ENCODE results near the gene CCDC78. TPM values are rescaled to one million over a fixed set of nuclear protein-coding genes. Genes with fewer than 3 reads are reported as not detected.

CCDC78 gene
- total RNA-seq, 2 donors from 2014 or later = 0.92 to 0.95 TPM

DNA sequence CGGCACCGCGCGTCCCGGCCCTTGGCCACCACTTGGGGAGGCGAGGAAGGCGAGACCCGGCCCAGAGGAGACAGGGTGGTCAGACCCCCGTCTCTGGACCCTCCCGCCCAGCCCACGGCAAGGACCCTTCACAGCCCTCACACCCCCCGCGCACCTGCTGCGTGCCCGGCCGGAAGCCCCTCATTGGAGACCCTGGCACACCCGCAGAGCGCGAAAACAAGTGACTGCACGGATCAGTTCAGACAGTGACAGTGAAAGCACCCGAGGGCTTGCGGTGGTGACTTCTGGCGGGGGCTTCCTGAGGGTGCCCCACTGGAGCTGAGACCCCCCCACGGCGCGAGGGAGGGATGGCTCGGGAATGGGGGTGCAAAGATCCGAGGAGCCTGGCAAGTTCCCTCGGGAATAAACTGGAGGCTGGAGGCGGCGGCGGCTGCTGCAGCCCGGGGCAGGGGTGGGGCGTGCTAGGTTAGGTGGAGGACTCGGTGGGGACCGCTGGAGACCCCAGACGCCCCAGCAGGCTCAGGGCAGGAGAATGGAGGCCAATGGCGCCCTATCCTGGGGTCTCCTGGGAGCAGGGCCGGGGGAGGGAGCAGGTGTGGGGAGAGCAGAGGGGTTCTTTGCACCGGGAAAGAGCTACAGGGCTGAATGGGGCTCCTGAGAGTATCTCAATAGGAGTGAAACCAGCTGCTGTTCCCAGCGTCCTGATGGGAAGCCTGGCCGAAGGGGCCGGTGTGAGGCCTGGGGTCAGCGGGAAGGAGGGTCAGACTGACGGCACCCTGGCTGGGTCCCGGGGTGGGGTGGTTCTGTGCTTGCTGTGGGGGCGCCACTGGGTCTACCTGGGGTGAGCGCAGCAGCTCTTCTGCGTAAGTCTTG, 19.8 kb downstream of the CCDC78 start:
- Histone ChIP-seq H3K36me3 (no peaks in the 10 kb centered on the region), H3K9me3 (no peaks in the 10 kb centered on the region), H3K27me3 (replicated peaks; ENCODE audit: insufficient read depth) (peaks cover 23% of the 10 kb centered on the region), H3K27ac (no peak overlapping the region), H3K4me3 (no peak overlapping the region), H3K4me1 (ENCODE audit: control insufficient read depth in 1 of 2, low read depth in 2 of 2) (peaks cover 4 to 10% of the 10 kb centered on the region in 2 donors)
- TF ChIP-seq, protein P1, sequence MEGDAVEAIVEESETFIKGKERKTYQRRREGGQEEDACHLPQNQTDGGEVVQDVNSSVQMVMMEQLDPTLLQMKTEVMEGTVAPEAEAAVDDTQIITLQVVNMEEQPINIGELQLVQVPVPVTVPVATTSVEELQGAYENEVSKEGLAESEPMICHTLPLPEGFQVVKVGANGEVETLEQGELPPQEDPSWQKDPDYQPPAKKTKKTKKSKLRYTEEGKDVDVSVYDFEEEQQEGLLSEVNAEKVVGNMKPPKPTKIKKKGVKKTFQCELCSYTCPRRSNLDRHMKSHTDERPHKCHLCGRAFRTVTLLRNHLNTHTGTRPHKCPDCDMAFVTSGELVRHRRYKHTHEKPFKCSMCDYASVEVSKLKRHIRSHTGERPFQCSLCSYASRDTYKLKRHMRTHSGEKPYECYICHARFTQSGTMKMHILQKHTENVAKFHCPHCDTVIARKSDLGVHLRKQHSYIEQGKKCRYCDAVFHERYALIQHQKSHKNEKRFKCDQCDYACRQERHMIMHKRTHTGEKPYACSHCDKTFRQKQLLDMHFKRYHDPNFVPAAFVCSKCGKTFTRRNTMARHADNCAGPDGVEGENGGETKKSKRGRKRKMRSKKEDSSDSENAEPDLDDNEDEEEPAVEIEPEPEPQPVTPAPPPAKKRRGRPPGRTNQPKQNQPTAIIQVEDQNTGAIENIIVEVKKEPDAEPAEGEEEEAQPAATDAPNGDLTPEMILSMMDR (IDR thresholded peaks at IDR 0.05) = no peak
- no peak for ATAC-seq (ENCODE audit: insufficient number of reproducible peaks, low FRiP score, low read depth)
- DNase-seq (ENCODE audit: low spot score) = no peak

DNA sequence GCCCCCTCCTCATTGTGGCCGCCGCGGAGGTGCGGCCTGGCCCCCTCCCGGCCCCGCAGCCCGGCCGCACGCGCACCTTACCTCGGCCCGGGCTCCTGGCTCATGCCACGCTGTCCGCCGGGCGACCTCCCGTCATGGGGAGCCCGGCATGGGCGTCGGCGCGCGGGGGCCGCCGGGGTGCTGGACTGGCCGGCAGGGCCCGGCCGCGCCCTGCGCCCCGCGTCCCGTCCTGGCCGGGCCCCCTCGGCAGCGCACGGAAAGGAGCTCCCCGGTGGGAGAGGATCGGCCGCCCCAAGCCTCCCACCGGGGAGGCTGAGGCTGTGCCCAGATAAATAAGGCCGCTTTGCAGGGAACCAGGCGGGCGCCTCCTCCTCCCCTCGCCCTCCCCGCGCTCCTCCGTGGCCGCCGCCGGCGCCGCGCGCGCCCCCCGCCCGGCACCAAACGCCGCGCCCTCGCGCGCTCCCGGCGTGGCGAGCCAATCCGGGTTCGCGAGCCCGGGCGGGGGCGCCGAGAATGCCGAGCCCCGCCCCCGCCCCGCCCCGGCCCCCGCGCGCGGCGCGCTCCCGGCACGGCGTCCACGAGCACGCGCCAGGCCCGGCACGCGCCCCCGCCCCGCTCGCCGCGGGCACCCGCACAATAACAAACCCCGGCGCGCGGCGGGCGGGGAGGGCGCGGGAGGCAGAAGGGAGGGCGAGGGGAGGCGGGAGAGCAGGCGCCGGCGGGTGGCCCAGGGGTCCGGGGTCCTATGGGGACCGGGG, 20.6 kb downstream of the CCDC78 start, which contains the start of gene FBXL16:
TSS of gene FBXL16 (minus strand) at position 371 of the 758 bp plus-strand sequence. CDS start 8,396 bp downstream, outside the sequence.
- no peaks in the 10 kb centered on the region for H3K36me3 ChIP-seq
- peaks cover 4 to 10% of the 10 kb centered on the region in 2 donors for H3K4me1 ChIP-seq (ENCODE audit: control insufficient read depth in 1 of 2, low read depth in 2 of 2)
- H3K27me3 ChIP-seq (replicated peaks; ENCODE audit: insufficient read depth) = peaks cover 26% of the 10 kb centered on the region
- DNase-seq (ENCODE audit: low spot score) = no peak
- ATAC-seq (ENCODE audit: insufficient number of reproducible peaks, low FRiP score, low read depth) = no peak
- TF ChIP-seq, protein P1 (IDR thresholded peaks at IDR 0.05) = no peak
- H3K9me3 ChIP-seq = no peaks in the 10 kb centered on the region
- H3K27ac ChIP-seq = no peak within 1 kb of the TSS
- no peak within 1 kb of the TSS for H3K4me3 ChIP-seq

DNA sequence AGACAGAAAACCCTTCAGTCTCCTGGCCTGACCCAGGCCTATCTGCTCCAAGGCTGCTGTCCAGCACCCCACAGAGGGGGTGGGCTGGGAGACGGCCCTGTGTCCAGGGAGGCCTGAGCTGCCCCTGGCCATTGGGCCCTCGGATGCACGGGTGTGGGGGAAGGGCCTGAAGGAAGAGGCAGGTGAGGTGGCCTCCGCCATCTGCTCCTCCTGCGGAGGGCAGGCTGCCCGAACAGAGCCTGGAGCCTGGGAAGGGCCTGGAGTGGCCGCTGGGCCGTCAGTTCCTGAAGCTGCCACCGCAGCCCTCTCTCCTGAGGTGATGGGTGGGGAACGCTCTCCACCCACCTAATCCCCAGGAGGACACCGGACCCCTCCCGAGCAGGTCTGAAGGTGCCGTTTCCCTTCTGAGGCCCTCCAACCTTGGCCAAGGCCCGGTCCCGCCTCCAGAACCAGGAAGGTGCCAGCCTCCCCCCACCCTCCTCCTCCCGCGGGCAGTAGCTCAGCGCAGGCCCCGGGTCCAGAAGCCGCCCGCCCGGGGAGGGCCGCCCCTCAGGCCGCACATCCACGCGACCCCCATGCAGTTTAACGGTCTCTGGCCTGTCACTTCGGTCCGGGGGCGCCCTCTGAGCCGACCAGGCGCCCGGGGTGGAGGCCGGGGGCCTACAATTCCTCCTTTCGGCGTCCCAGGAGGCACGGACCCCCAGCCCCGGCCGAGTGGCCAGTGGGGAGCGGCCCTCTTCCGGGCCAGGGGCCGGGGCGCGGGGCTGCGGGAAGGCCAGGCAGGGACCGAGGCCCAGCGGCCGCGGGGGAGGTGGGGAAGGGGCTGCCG, 21.5 kb downstream of the CCDC78 start:
- no peaks in the 10 kb centered on the region for H3K36me3 ChIP-seq
- TF ChIP-seq, protein P1 (IDR thresholded peaks at IDR 0.05) = no peak
- ATAC-seq (ENCODE audit: insufficient number of reproducible peaks, low FRiP score, low read depth) = no peak
- peaks cover 30% of the 10 kb centered on the region for H3K27me3 ChIP-seq (replicated peaks; ENCODE audit: insufficient read depth)
- H3K4me3 ChIP-seq = no peak overlapping the region
- no peaks in the 10 kb centered on the region for H3K9me3 ChIP-seq
- no peak overlapping the region for H3K27ac ChIP-seq
- peaks cover 1 to 4% of the 10 kb centered on the region in 2 donors for H3K4me1 ChIP-seq (ENCODE audit: control insufficient read depth in 1 of 2, low read depth in 2 of 2)
- DNase-seq (ENCODE audit: low spot score) = no peak

DNA sequence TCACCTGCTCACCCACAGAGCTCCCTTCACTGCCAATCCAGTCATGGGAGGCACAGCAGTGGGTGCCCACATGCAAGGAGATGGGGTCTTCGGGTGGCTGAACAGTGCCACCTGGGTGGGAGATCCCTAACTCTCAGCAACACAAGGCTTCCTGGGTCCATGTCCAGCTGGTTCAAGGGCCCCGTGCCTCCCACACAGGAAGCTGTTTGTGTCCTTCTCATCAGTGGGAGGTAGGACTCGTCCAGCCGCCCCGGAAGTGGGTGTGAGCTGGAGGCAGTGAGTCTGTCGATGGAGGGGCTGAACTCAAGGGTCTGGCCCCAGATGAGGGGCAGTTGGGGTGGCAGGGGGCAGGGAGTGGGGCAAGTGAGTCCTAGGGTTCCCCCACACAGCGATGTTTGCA, 22.2 kb downstream of the CCDC78 start:
- no peaks in the 10 kb centered on the region for H3K36me3 ChIP-seq
- DNase-seq (ENCODE audit: low spot score) (no peak), ATAC-seq (ENCODE audit: insufficient number of reproducible peaks, low FRiP score, low read depth) (no peak)
- no peak overlapping the region for H3K27ac ChIP-seq
- TF ChIP-seq, protein P1 (IDR thresholded peaks at IDR 0.05) = no peak
- H3K27me3 ChIP-seq (replicated peaks; ENCODE audit: insufficient read depth) = peaks cover 30% of the 10 kb centered on the region
- no peak overlapping the region for H3K4me3 ChIP-seq
- H3K9me3 ChIP-seq = no peaks in the 10 kb centered on the region
- H3K4me1 ChIP-seq (ENCODE audit: control insufficient read depth in 1 of 2, low read depth in 2 of 2) = no peaks in the 10 kb centered on the region

Measured in thoracic aorta (tissue), 2 donors.